COLO829 (cell line): Measurements from ENCODE around the gene INSM1.

Source experiments
- DNase-seq: peaks from one replicate; pipeline ENCODE4 v3.0.0; 2012; ENCODE audit warnings: low spot score

The INSM1 gene

DNA sequence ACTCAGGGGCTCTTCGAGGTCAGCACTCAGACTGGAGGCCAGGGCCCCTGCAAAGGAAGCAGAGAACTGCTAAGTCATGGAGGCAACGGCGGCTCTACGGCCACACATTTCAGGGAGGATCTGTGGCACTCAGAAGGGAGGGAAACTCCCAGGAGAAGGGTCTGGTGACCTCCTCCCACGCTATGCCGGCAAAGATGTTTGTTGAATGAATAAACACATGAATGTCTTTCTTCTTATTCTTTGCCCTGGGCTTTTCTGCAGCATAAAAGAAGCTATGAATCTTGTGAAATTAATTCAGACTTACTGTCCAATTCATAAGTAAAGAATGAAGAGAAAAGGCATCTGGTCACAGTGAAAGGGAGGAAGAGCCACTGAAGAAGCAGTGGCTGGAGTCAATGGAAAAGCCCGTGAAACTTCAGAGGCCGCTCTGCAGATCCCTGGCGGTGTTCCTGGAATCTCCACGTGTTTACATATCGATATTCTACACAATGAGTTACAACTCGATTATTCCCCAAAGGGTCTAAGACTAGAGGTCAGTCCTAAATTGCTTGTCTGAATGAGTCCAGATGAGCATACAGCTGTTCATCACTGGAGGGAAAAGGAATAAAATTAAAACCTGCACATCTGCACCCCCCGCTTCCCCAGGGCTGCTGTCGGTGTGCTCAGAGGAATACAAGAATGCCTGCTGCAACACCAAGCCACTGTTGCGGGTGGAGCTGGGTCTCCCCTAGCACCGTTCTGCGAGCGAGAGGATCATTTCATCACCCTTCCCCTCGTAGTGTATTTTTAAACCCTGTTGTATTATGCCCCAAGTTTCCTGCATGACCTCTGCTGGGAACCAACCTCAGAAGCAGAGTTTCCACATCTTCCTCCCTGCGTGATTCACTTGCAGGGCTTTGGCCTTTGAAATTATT lies 25.6 kb downstream of the INSM1 start:
- peak; percentile 69 for DNase-seq

GRCh38 chr20:20395087-20395486 lies 27.2 kb downstream of the INSM1 start:
- DNase-seq, result no peak

DNA sequence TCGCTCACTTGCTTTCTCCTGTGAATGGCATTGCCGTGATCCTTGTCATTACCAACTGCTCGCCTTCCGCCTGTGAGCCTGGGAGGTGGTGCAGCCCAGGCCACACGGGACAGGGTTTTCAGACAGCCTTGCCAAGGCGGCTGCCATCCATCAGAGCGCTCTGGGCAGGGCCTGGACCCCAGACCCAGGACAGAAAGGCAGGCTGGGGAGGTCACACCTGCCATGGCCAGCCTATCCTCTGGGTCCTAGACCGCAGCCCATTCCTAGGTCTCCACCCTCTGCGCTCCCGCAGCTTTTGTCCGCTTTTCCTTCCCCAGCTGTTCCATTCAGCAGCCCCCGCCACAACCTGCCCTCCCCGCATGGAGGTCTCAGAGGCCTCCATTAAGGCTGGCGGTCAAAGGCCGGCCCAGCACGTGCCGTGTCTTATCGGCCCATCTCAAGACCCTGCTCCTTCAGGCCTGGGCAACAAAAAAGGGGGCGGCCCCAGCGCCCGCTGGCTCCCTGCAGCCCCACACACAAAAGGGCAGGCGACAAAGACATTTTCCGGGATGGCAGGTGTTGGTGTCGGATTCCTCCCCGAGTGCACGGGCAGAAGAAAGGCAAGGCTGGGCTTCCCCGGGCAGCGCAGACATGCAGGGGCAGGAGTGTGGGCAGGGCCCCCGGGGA lies 28.1 kb downstream of the INSM1 start:
- no peak for DNase-seq

DNA sequence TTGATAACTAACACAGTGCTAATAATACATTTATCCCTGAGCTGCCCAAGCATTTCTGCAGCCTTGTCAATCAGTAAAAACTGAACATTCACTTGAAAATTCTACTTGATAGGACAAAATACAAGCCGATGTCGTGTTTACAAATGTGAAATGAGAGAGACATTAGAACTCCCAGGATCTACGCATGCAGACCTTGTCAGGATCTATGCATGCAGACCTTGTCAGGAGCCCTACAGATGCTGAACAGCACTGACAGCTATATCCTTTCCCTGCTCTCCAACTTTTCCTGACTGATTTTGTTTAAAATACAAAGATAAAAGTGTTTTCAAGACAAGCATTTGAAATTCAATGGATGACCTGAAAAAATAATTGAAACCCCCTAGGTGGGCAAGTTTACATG lies 28.9 kb downstream of the INSM1 start:
- no peak for DNase-seq

- DNase-seq, result no peak
Observed at GRCh38 chr20:20398123-20398522, 30.2 kb downstream of the INSM1 start.

DNA sequence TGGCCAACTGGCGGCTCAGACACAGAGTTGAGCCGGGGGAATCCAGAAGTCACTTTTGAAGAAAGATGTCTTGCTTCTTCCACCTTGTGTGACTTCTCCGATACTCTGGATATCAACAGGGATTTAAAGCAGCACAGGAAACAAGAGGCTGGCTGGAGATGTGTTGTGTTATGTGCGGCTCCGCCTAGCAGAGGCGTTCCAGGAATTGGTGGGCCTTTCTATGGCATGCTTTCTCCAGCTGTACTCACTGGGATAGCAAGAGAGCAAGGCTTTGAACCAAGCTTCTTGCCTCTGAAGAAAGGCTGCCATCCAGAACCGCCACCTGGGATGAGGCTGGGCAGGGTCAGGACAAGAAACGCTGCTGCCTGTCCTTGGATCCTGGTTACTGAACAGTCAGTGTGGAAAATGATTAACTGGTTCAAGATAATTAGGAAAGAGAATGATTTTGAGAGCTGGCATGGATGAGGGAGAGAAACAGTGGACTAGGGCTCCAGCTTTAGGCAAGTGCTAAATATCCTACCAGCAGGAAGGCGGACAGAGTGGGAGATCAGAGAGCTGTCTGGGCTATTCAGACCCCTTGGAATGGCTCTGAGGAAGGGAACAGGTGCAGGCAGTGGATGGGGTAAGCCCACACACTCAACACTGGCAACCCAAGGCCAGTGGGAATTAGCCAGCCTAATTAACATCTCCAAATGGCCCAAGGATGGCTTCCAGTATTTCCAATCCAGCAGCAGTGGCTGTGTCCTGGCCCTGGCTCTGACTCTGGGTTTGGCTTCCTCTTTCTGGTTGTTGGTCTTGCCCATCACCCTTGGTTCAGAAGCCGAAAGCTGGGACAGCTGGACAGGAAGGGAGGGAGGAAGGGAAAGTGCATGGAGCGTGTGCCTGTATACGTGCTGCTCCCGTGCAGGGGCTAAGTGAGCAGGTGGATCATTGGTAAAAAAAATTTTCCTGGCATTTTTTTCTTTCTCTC lies 31.9 kb downstream of the INSM1 start:
- DNase-seq, result no peak

GRCh38 chr20:20401991-20402390 lies 34.1 kb downstream of the INSM1 start:
- DNase-seq, result no peak

DNA sequence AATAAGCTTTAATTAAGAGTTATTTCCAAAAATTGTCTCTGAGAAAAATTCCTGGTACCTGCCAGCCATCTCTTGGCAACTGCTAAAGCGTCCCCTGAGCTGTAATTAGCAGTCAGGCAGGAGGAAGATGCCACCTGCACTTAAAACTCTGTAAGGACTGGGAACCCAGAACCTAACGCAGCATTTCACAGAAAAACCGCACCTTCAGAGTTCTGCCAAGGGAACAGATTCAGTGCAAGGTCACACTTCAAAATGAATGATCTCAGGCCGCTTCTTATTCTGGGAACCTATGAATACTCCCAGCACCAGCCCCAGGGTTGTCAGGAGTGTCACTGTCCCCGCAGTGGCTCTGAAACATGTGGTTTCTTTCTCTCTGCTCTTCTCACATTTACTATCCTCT lies 36.7 kb downstream of the INSM1 start:
- no peak for DNase-seq

DNA sequence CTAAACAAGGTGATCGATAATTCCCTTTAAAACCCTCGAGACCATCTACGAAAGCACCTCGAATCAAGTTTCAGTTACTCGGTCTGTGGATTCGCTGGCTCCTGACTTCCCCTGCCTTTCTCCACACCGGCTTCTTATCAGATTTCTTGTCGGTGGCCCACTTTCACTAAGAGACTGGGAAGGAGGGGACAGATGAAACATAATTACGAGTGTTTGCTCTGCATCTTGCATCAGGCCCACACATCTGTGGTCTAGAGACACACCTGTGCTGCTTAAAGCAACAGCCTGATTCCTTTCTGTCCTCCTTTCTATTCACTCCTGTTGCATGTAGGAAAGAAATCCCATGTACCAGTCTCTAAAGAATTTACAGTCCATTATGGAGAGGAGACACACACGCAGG lies 37.7 kb downstream of the INSM1 start:
- no peak for DNase-seq

DNA sequence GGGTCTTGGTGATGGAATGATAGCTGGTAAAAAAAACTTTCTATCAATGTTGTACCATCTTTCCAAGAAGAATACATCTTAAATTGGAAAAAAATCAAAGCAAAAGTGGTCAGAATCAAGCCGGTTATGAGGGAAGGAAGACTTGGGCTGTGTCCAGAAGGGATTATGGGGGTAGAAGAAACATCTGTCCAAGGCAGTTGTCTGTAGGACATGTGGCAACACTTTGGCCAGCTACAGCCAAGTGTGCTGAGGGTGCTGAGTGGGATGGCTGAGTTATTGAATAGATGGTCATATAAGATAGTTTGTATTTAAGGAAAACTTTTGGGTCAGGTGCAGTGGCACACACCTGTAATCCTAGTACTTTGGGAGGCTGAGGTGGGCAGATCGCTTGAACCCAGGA lies 38.4 kb downstream of the INSM1 start:
- no peak for DNase-seq

DNA sequence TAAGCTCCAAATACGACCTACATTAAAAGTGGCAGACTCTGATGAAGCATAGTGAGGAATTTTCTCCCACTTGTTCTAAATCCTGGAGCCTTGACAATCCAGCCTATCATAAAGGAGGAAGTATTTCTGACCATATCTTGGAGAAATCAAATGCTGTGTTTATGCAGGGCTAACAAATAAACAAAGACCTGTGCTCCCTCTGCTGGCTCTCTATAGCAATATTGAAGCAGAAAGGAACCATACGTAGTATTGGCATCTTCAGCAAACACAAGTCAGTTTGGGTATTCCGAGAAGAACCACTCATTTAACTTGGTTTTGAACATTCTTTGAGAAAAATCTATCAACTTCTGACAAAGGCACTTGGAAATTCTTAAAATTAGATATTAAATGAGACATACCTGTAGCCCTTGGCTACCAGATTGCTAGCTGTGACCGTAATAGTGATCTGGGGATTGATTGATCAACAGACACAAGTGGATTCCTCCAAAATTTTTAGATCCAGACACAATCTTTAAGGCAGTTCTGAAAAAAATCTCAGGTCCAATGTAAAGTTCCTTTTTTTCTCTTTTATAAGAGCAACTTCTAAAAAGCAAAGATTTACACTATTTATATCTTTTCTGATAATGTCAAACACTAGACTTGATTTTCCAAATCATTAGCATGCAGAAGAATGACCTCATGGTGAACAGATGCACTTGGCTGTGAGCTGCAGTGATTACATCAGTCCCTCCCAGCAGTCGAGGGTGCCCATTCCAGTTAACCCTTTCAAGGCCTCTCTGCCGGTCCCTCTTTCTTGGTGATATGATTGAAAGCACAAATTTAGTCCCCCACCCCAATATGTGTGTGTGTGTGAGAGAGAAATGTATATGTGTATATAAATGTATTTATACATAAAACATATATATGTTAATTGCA lies 40.2 kb downstream of the INSM1 start:
- peak; percentile 40 for DNase-seq

- DNase-seq, result no peak
Observed at GRCh38 chr20:20409331-20409730, 41.4 kb downstream of the INSM1 start.

DNA sequence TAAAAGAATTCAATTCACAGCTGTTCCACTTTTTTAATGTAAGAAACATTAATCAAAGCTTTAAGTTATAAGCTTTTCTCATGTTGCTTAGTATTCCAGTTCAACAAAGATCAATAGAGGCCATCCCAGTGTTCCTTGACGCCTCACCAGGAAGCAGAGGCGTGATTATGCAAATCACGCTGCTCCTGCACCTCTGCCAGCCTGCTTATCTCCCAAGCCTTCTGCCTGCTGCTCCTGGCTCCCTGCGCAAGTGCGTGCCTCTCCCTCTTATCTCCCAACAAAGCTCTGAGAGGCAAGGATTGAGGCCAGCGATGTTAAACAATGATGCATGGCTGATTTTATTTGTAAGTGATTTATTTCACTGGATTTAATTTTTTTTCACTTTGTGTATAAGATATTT lies 42.8 kb downstream of the INSM1 start:
- DNase-seq, result no peak

DNA sequence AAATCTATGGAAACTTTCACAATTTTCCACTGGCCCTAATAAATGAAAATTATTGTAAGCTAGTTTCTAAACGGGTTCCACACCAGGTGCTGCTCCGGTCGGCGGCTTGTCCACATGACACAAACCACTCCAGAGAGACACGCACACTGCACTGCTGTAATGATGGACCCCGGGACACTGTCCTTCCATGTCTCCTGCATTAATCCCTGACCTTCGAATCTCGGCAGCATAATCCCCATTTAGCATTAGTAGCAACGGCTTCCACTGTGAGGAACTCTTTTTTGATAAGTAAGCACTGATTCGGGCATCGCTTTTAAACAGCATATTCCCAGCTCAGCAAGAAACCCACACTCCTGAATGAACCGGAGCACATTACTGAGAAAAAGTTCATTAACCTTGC lies 43.5 kb downstream of the INSM1 start:
- DNase-seq, result no peak

DNA sequence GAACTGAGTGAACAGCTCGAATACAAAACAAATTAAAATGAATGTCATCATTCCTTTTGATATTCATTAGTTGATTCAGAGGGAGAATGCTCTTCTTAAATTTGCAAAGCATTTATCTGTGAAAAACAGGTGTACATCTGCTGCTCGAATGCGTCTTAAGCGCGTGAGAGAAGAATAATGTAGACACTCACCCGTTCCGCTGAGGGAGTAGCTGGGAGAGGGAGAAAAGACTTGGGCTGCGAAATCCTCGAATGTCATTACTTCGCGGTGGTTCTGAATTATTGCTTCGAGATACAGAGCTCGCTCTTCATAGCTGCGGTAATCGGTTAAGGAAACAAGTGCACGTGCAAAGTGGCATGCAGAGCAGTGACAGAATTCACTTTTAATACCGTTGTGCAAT lies 43.9 kb downstream of the INSM1 start:
- no peak for DNase-seq

DNA sequence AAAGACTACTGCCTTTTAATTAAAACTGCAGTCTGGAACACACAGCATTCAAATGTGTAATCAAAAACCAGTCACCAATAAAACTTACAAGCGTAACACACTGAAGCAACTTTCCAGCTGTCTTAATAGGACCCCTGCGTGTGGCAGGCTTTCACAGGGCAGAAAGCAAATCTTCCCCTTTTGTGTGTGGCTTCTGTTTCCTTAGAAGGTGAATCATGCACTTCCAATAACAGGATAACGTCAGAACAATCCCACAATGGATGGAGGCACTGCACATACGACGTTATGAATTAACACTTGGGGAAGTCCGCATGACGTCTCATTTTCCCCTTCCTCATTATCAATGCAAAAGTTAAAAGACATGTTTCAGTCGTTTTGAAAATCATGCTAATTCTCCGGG lies 44.8 kb downstream of the INSM1 start:
- no peak for DNase-seq

GRCh38 chr20:20413810-20414281 lies 45.9 kb downstream of the INSM1 start:
- DNase-seq, result no peak

DNA sequence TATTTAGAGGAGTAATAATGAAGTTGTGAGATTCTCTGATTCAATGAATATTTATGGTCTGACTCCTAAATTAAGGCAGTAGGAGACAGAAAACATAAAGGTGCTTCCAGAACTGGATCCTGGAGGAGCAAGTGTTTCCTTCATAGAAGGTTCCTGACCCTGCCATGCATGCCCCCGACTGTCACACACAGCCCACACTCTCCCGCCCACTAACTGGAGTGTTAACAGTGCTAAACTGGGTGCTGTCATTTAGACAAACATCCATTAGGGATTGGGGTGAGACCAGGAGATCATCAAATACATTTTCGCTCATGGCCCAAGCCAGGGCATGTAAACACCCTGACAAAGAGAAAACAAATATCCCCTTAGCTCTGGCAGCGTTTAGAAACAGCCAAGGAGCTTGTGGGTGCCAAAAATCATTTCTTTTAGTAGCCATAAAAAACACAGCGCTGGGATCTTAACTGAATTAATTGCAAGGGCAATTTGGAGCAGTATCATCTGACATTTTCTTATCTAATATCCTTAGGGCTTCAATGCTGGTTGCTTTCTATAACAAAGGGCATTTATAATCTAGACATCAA lies 46.8 kb downstream of the INSM1 start:
- DNase-seq, result no peak

DNA sequence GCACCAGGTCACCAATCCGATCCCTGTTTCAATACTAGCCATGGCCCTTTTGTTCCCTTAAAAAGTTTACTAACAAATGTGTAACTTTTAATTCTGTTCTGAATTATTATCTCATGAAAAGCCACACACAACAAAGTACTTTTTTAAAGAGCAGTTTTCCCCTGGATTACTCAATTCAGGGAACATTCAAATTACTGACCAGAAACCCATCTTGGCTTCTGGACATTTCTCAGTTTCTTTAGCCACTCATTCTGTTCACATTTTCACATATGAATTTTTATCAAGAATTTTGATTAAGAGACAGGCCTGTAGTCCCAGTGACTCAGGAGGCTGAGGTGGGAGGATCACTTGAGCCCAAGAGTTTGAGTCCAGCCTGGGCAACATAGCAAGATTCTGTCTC lies 47.4 kb downstream of the INSM1 start:
- DNase-seq, result no peak

- DNase-seq, result no peak
Observed at GRCh38 chr20:20417876-20418676, 50.2 kb downstream of the INSM1 start.
